ENCODE measurements around the gene FBXL12.
"Not testable (repeated sequence)": the region's sequence is repeated elsewhere in the genome, so short reads cannot be mapped to it uniquely, and the experiment has no call there.

Gene FBXL12

DNA sequence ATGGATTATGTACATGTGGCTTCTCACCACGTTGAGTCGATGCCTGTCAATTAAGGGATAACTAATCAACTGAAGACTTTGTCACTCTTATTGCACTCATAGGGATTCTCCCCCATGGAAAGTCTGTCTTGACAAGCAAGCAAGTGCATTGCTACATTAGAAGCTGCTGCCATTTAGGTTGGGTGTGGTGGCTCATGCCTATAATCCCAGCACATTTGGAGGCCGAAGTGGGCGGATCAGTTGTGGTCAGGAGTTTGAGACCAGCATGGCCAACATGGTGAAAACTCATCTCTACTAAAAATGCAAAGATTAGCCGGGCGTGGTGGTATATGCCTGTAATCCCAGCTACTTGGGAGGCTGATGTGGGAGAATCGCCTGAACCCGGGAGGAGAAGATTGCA is 32.1 kb downstream of the FBXL12 start:
- TF ChIP-seq, protein P1, sequence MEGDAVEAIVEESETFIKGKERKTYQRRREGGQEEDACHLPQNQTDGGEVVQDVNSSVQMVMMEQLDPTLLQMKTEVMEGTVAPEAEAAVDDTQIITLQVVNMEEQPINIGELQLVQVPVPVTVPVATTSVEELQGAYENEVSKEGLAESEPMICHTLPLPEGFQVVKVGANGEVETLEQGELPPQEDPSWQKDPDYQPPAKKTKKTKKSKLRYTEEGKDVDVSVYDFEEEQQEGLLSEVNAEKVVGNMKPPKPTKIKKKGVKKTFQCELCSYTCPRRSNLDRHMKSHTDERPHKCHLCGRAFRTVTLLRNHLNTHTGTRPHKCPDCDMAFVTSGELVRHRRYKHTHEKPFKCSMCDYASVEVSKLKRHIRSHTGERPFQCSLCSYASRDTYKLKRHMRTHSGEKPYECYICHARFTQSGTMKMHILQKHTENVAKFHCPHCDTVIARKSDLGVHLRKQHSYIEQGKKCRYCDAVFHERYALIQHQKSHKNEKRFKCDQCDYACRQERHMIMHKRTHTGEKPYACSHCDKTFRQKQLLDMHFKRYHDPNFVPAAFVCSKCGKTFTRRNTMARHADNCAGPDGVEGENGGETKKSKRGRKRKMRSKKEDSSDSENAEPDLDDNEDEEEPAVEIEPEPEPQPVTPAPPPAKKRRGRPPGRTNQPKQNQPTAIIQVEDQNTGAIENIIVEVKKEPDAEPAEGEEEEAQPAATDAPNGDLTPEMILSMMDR (IDR thresholded peaks at IDR 0.05; ENCODE audit: extremely low read depth, insufficient read depth, missing control alignments) = no peak
- in situ Hi-C loops (cut with MboI; ENCODE audit: low pct_unique_long_range_greater_than_20kb, low sequenced_read_pairs, unreplicated experiment) = loop anchor here (25.0 kb wide), 2 partner anchors 475 to 650 kb away; partner anchors contain the start of genes OR7G3, ZNF317, ZNF559 and ZNF699
- DNase-seq (ENCODE audit: low spot score) = no peak

DNA sequence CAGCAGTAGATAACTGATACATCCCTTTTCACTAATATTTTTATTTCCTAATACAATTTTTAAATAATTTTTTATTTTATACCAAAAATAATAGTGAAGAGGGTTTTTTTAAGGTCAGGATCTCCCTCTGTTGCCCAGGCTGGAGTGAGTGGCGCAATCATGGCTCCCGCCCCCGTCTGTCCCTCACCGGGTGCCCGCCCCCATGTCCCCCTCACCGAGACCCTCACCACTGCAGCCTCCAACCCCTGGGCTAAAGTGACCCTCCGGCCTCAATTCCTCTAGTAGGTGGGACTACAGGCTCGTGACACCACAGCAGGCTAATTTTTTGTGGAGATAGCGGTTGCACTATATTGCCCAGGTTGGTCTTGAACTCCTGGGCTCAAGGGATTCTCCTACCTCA is 32.5 kb downstream of the FBXL12 start:
- DNase-seq (ENCODE audit: low spot score) = no peak
- in situ Hi-C loops (cut with MboI; ENCODE audit: low pct_unique_long_range_greater_than_20kb, low sequenced_read_pairs, unreplicated experiment) = loop anchor here (25.0 kb wide), 2 partner anchors 474 to 649 kb away; partner anchors contain the start of genes OR7G3, ZNF317, ZNF559 and ZNF699
- TF ChIP-seq, protein P1 (IDR thresholded peaks at IDR 0.05; ENCODE audit: extremely low read depth, insufficient read depth, missing control alignments) = no peak

DNA sequence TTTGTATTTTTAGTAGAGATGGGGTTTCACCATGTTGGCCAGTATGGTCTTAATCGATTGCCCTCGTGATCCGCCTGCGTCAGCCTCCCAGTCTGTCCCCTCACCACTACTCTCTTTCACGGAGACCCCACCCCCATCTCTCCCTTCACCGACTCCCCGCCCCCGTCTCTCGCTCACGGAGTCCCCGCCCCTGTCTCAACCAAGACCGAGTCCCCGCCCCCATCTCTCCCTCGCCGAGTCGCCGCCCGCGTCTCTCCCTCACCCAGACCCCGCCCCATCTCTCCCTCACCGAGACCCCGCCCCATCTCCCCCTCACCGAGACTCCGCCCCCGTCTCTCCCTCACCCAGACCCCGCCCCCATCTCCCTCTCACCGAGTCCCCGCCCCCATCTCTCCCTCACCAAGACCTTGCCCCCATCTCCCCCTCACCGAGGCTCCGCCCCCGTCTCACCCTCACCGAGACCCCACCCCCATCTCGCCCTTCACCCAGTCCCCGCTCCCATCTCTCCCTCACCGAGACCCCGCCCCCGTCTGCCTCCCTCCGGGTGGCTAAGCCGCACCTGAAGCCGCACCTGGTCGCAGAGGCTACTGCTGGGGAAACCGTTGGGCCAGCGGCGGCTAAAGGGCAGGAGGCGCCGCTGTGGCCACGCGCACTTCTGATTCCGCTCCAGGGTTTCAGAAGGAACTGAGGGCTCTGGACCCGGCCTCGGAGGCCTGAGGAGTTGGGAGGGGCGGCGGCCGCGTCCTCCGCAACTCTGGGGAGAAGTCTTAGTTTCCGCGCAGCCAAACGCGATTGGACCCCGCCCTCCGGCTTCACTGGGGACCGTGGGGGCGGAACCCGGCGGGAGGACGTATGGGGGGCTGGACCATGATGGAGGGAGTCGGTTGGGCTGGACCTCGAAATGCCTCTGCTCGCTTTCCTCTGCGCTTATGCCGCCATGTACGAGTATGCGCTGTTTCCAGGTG is 33.2 kb downstream of the FBXL12 start:
- TF ChIP-seq, protein P1 (IDR thresholded peaks at IDR 0.05; ENCODE audit: extremely low read depth, insufficient read depth, missing control alignments) = no peak
- in situ Hi-C loops (cut with MboI; ENCODE audit: low pct_unique_long_range_greater_than_20kb, low sequenced_read_pairs, unreplicated experiment) = loop anchor here (25.0 kb wide), 2 partner anchors 473 to 648 kb away; partner anchors contain the start of genes OR7G3, ZNF317, ZNF559 and ZNF699

DNA sequence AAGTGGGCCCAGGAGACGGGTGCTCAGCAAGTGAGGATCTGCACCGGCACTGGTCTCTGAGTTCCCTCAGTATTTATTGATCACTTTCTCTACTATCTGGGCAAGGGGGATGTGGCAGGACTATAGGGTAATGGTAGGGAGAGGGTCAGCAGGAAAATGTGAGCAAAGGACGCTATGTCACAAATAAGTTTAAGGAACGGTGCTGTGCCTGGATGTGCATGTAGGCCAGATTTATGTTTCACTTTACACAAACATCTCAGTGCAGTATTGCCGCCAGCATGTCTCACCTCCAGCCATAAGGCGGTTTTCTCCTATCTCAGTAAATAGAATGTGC is 34.7 kb downstream of the FBXL12 start:
- in situ Hi-C loops (cut with MboI; ENCODE audit: low pct_unique_long_range_greater_than_20kb, low sequenced_read_pairs, unreplicated experiment) = loop anchor here (25.0 kb wide), 2 partner anchors 472 to 647 kb away; partner anchors contain the start of genes OR7G3, ZNF317, ZNF559 and ZNF699

More for the DNA sequence above, 33.2 kb downstream of the FBXL12 start:
- peak; percentile 94 for DNase-seq (ENCODE audit: low spot score)

DNA sequence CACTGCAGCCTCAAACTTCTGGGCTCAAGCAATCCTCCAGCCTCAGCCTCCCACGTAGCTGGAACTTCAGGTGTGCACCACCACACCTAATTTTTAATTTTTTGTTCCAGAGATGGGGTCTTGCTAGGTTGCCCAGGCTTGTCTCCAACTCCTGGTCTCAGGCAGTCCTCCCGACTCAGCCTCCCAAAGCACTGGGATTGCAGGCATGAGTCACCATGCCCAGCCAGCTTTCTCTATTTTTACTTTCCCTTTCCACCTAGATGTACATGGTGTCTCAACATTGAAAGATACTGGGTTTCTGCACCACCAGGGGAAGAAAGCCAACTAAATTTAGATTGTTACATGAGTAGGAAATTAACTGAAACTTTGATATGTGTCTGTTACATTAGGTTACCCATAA is 36.5 kb downstream of the FBXL12 start:
- TF ChIP-seq, protein P1 (IDR thresholded peaks at IDR 0.05; ENCODE audit: extremely low read depth, insufficient read depth, missing control alignments) = no peak

More for the DNA sequence above, 34.7 kb downstream of the FBXL12 start:
- not testable (repeated sequence) for DNase-seq (ENCODE audit: low spot score)

DNA sequence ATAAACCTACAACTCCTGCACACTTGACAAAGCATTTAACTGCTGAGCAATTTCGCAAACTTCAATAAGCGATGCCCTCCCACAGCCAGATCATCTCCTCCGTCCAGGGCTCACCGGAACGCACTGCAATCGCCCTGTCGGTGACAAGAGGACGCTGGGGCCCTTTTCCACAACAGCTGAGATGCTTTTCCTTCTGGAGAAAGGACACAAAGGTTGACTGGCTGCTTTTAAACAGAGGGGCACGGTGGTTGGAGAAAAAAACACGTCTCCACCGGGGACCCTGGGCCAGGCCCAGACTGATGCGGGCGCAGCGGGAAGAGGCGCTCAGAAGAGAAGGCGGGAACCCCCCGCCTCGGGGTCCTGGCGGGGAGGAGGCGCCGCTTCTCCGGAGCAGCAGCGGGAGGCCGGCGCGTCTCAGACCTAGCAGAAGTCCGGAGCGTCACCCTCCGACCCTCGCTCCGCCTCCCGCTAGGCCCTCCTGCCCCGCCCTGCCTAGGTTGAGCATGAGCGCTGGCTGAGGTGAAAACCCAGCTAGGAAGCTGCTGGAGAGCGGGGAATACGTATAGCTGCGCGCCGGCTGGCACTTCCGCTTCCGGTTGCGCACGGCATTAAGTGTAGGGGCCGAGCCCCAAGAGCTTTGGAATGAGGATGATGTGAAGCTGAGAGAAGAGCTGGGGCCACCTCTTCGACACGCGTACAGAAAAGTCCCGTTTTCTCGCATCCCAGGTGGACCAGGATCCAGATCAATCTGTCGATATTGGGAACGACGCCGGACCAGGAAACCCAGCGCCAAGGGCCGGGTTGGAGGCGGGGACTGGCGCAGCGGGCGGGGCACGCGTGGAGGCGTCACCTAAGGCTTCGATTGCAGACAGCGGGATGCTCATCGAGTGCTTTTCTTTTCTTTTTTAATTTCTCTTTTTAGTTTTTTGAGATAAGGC is 50.4 kb downstream of the FBXL12 start, which contains the start of gene ZNF846:
Gene ZNF846, minus strand, starts transcription at position 564 of the 938 bp plus-strand sequence. CDS start 3,788 bp downstream, outside the sequence.
- peak; percentile 94 for DNase-seq (ENCODE audit: low spot score)
- in situ Hi-C loops (cut with MboI; ENCODE audit: low pct_unique_long_range_greater_than_20kb, low sequenced_read_pairs, unreplicated experiment) = no loop called here
- TF ChIP-seq, protein P1 (IDR thresholded peaks at IDR 0.05; ENCODE audit: extremely low read depth, insufficient read depth, missing control alignments) = no peak

More for the DNA sequence above, 36.5 kb downstream of the FBXL12 start:
- in situ Hi-C loops (cut with MboI; ENCODE audit: low pct_unique_long_range_greater_than_20kb, low sequenced_read_pairs, unreplicated experiment) = loop anchor here (25.0 kb wide), 2 partner anchors 470 to 645 kb away; partner anchors contain the start of genes OR7G3, ZNF317, ZNF559 and ZNF699
- no peak for DNase-seq (ENCODE audit: low spot score)
